ENCODE results near the gene HIKESHI. TPM values are rescaled to one million over a fixed set of nuclear protein-coding genes. Genes with fewer than 3 reads are reported as not detected.
A peak's percentile ranks its signal among the peaks of the same experiment; 100 is the strongest.

Gene HIKESHI
- total and polyA plus RNA-seq, 2 experiments from 2014 or later, result 46.2 to 61.9 TPM

DNA sequence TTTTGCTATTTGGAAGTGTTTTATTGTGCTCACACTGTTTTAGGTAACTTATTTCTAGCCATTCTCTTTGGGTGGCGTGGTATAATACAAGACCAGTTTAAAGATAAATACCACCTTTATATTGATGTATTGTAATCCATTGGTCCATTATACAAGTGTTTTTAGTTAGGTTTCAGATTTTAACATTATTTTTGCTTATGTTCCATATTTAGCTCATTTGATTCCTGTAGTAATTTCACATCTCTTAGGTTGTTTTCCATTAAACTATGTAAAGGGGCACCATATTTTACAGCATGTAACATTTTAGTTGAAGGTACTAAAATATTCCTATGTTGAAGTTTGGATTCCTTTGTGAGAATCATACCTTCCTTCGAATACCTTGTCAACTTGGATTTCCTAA, 37.4 kb upstream of the HIKESHI start:
- no peaks in the 10 kb centered on the region for H3K9me2 ChIP-seq (replicated peaks; ENCODE audit: insufficient read depth)
- H3K36me3 ChIP-seq (replicated peaks; ENCODE audit: insufficient read depth, low read depth), result no peaks in the 10 kb centered on the region
- 100% methylated on average over 2 of the region's 2 CpGs for WGBS (ENCODE audit: low lambda C conversion rate, missing lambda C conversion rate)
- no peak overlapping the region for H3K27ac ChIP-seq
- no peak overlapping the region for H3K4me2 ChIP-seq
- H3K4me1 ChIP-seq (ENCODE audit: insufficient read depth), result no peaks in the 10 kb centered on the region
- H3K79me2 ChIP-seq, result peaks cover 1% of the 10 kb centered on the region
- DNase-seq (ENCODE audit: low spot score), result no peak
- no peak overlapping the region for H3K4me3 ChIP-seq
- H3K9me3 ChIP-seq (ENCODE audit: low read depth), result no peaks in the 10 kb centered on the region
- no peak for TF ChIP-seq EZH2phosphoT487 (IDR thresholded peaks at IDR 0.05; ENCODE audit: low read depth, severe bottlenecking, unreplicated experiment)
- no peak for TF ChIP-seq EZH2 (IDR thresholded peaks at IDR 0.05; ENCODE audit: borderline replicate concordance)
- TF ChIP-seq CTCF (IDR thresholded peaks at IDR 0.05; ENCODE audit: poor library complexity), result no peak
- H4K20me1 ChIP-seq (ENCODE audit: insufficient read depth, poor library complexity, severe bottlenecking), result no peaks in the 10 kb centered on the region
- no peak overlapping the region for H2AFZ ChIP-seq
- no peaks in the 10 kb centered on the region for H3K27me3 ChIP-seq

GRCh38 chr11:86265194-86265593, 36.8 kb upstream of the HIKESHI start:
- Histone ChIP-seq H3K4me3 (no peak overlapping the region), H3K79me2 (peaks cover 3% of the 10 kb centered on the region), H2AFZ (no peak overlapping the region), H3K27ac (no peak overlapping the region), H3K9me2 (replicated peaks; ENCODE audit: insufficient read depth) (no peaks in the 10 kb centered on the region), H4K20me1 (ENCODE audit: insufficient read depth, poor library complexity, severe bottlenecking) (no peaks in the 10 kb centered on the region), H3K4me1 (ENCODE audit: insufficient read depth) (no peaks in the 10 kb centered on the region), H3K4me2 (no peak overlapping the region), H3K36me3 (replicated peaks; ENCODE audit: insufficient read depth, low read depth) (no peaks in the 10 kb centered on the region), H3K9me3 (ENCODE audit: low read depth) (no peaks in the 10 kb centered on the region), H3K27me3 (no peaks in the 10 kb centered on the region)
- DNase-seq (ENCODE audit: low spot score), result no peak
- TF ChIP-seq EZH2phosphoT487 (IDR thresholded peaks at IDR 0.05; ENCODE audit: low read depth, severe bottlenecking, unreplicated experiment) (no peak), CTCF (IDR thresholded peaks at IDR 0.05; ENCODE audit: poor library complexity) (no peak), EZH2 (IDR thresholded peaks at IDR 0.05; ENCODE audit: borderline replicate concordance) (no peak)

DNA sequence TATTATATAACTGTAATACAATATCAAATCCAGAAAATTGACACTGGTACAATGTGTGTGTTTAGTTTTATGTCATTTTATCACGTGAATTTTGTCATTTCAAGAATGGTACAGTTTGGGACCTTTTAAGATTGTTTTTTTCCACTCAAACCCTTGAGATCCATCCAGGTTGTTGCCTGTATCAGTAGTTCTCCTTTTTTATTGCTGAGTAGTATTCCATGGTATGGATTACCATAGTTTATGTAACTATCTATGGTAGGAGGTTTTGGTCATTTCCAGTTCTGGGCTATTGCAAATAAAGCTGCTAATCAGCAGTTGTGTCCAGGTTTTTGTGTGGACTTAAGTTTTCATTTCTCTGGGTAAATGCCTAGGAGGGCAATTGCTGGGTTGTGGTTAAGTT, 32.4 kb upstream of the HIKESHI start:
- Histone ChIP-seq H3K9me3 (ENCODE audit: low read depth) (no peaks in the 10 kb centered on the region), H3K4me2 (no peak overlapping the region), H3K9me2 (replicated peaks; ENCODE audit: insufficient read depth) (no peaks in the 10 kb centered on the region), H3K36me3 (replicated peaks; ENCODE audit: insufficient read depth, low read depth) (no peaks in the 10 kb centered on the region), H2AFZ (no peak overlapping the region), H4K20me1 (ENCODE audit: insufficient read depth, poor library complexity, severe bottlenecking) (no peaks in the 10 kb centered on the region), H3K4me3 (no peak overlapping the region), H3K27ac (no peak overlapping the region), H3K79me2 (peaks cover 36% of the 10 kb centered on the region), H3K4me1 (ENCODE audit: insufficient read depth) (no peaks in the 10 kb centered on the region), H3K27me3 (no peaks in the 10 kb centered on the region)
- TF ChIP-seq EZH2phosphoT487 (IDR thresholded peaks at IDR 0.05; ENCODE audit: low read depth, severe bottlenecking, unreplicated experiment) (no peak), EZH2 (IDR thresholded peaks at IDR 0.05; ENCODE audit: borderline replicate concordance) (no peak), CTCF (IDR thresholded peaks at IDR 0.05; ENCODE audit: poor library complexity) (no peak)
- DNase-seq (ENCODE audit: low spot score), result no peak
- 97% methylated on average over 1 of the region's 1 CpG for WGBS (ENCODE audit: low lambda C conversion rate, missing lambda C conversion rate)

DNA sequence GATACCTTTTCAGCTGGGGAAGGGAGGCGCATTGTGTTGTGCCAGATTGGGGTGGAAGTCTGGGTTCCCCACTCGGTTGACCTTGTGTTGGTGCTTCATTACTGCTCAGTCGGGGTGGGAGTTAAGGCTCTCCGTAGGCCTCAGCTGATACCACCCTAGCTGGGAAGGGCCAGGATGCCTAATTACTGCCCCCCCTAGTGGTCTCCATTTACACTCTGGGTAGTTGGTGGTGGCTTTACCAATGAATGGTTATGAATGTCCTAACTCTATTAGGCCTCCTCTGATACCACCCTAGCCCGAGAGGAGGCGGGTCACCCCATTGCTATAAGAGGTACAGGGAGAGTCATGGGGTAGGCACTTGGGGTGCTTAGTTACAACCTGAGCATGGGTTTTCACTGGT, 27.5 kb upstream of the HIKESHI start:
- Histone ChIP-seq H3K9me2 (replicated peaks; ENCODE audit: insufficient read depth) (no peaks in the 10 kb centered on the region), H3K4me2 (no peak overlapping the region), H2AFZ (no peak overlapping the region), H3K27ac (no peak overlapping the region), H3K4me1 (ENCODE audit: insufficient read depth) (no peaks in the 10 kb centered on the region), H3K36me3 (replicated peaks; ENCODE audit: insufficient read depth, low read depth) (no peaks in the 10 kb centered on the region), H3K9me3 (ENCODE audit: low read depth) (no peaks in the 10 kb centered on the region), H3K79me2 (peaks cover 43% of the 10 kb centered on the region), H3K27me3 (no peaks in the 10 kb centered on the region), H3K4me3 (no peak overlapping the region), H4K20me1 (ENCODE audit: insufficient read depth, poor library complexity, severe bottlenecking) (no peaks in the 10 kb centered on the region)
- WGBS (ENCODE audit: low lambda C conversion rate, missing lambda C conversion rate), result 91% methylated on average over 6 of the region's 6 CpGs
- peak; percentile 10 for TF ChIP-seq CTCF (IDR thresholded peaks at IDR 0.05; ENCODE audit: poor library complexity)
- no peak for TF ChIP-seq EZH2phosphoT487 (IDR thresholded peaks at IDR 0.05; ENCODE audit: low read depth, severe bottlenecking, unreplicated experiment)
- DNase-seq (ENCODE audit: low spot score), result no peak
